CD4-positive, alpha-beta T cell (primary cell): ENCODE measurements around the gene CPEB1. TPM values are rescaled to one million over a fixed set of nuclear protein-coding genes. Genes with fewer than 3 reads are reported as not detected.

Experiments
- ATAC-seq: fragments of 200-7000 bp; cut with Tn5 transposase; one replicate; pipeline ENCODE4 v1.10.0; 2022; ENCODE audit warnings: mild to moderate bottlenecking; ENCODE audit not compliant: poor library complexity
- CTCF ChIA-PET: fragments of 350-600 bp; sonication (Branson Sonifier 250); formaldehyde crosslinking; loops from one replicate; lab custom pipeline; 2021; ENCODE audit warnings: antibody characterized with exemption, inconsistent platforms; lab: Charles Lee
- POLR2A ChIA-PET: fragments of 350-600 bp; sonication (Branson Sonifier 250); formaldehyde crosslinking; loops from one replicate; lab custom pipeline; 2021; ENCODE audit warnings: antibody characterized with exemption, inconsistent platforms; lab: Charles Lee
- DNase-seq, 14 experiments: peaks; one replicate each; pipeline ENCODE4 v3.0.0-alpha.2; 2013 to 2020; ENCODE audit warnings: mixed read lengths in 2 of 14
- H3K27ac ChIP-seq, 2 donors: one replicate each; pipeline versions ENCODE4 v1.5.1 to v1.7.0; 2013; ENCODE audit warnings: low read length in 2 of 2, low read depth in 1 of 2, mild to moderate bottlenecking in 1 of 2
- H3K27me3 ChIP-seq, 2 experiments: 1 replicate in 1 of 2; 2 replicates in 1 of 2; pipeline versions ENCODE4 v1.6.1 to v1.7.0; 2013; ENCODE audit warnings: low read length in 2 of 2, control low read depth in 1 of 2, mild to moderate bottlenecking in 1 of 2, moderate library complexity in 1 of 2; ENCODE audit not compliant: insufficient read depth in 2 of 2, control insufficient read depth in 1 of 2
- H3K36me3 ChIP-seq: one replicate; pipeline ENCODE4 v1.6.1; 2013; ENCODE audit warnings: low read length, control low read depth; ENCODE audit not compliant: insufficient read depth
- H3K4me1 ChIP-seq: one replicate; pipeline ENCODE4 v1.6.1; 2013; ENCODE audit warnings: low read length, control low read depth; ENCODE audit not compliant: insufficient read depth
- H3K4me3 ChIP-seq: one replicate; pipeline ENCODE4 v1.5.1; 2013; ENCODE audit warnings: mild to moderate bottlenecking, low read length, moderate library complexity
- H3K9me3 ChIP-seq, 2 experiments: 1 replicate in 1 of 2; 2 replicates in 1 of 2; pipeline versions ENCODE4 v1.6.1 to v1.7.0; 2013; ENCODE audit warnings: low read length in 2 of 2, mild to moderate bottlenecking in 2 of 2, control low read depth in 1 of 2, moderate library complexity in 1 of 2; ENCODE audit not compliant: control insufficient read depth in 1 of 2, insufficient read depth in 1 of 2
- H3K27ac Mint-ChIP-seq: one replicate; pipeline ENCODE4 v1.8.0; 2020; ENCODE audit warnings: mixed read lengths
- H3K27me3 Mint-ChIP-seq: one replicate; pipeline ENCODE4 v1.8.0; 2021; ENCODE audit warnings: mixed read lengths
- H3K36me3 Mint-ChIP-seq: one replicate; pipeline ENCODE4 v1.8.0; 2021; ENCODE audit warnings: low read depth, mixed read lengths
- H3K4me1 Mint-ChIP-seq: one replicate; pipeline ENCODE4 v1.8.0; 2021; ENCODE audit warnings: low read depth, mixed read lengths
- H3K4me3 Mint-ChIP-seq: one replicate; pipeline ENCODE4 v1.8.0; 2020; ENCODE audit warnings: mild to moderate bottlenecking, mixed read lengths
- H3K9me3 Mint-ChIP-seq: one replicate; pipeline ENCODE4 v1.8.0; 2020; ENCODE audit warnings: mixed read lengths
- intact Hi-C, 2 experiments: fragments of 100-400 bp; cut with DNase I in 1 of 2; cut with micrococcal nuclease in 1 of 2; formaldehyde crosslinking; loops; one replicate each; pipeline versions ENCODE4 v1.15.1 to v1.9.0; 2023 to 2025; cut with DNase I, micrococcal nuclease
- total RNA-seq, 174 experiments: library from RNA in 2 of 174; stranded (reverse) in 2 of 174; gene quantifications; one replicate each; pipeline ENCODE4 v1.2.3 and lab custom pipeline; 2021 to 2026
- TF ChIP-seq, protein P1 (sequence below): fragments of 200-600 bp; IDR thresholded peaks from one replicate; pipeline ENCODE4 v1.8.0; 2022; ENCODE audit warnings: antibody characterized with exemption, mild to moderate bottlenecking

Gene CPEB1
- total RNA-seq, 2 experiments from 2014 or later, result 0.19 to 0.61 TPM

- peaks cover 52% of the 10 kb centered on the region for H3K36me3 Mint-ChIP-seq
- intact Hi-C loops, result loop anchor here (1.0 to 5.0 kb wide), 9 partner anchors 209 to 1544 kb away; partner anchors contain the start of genes RAMAC (in 2 of the 2), WHAMM (in 2 of the 2), BTBD1 (in 1 of the 2) and C15orf40 (in 1 of the 2)
- H3K27ac Mint-ChIP-seq, result peak overlapping the region; percentile 97
- peak overlapping the region; percentile 99 for H3K4me3 Mint-ChIP-seq
- TF ChIP-seq, protein P1, sequence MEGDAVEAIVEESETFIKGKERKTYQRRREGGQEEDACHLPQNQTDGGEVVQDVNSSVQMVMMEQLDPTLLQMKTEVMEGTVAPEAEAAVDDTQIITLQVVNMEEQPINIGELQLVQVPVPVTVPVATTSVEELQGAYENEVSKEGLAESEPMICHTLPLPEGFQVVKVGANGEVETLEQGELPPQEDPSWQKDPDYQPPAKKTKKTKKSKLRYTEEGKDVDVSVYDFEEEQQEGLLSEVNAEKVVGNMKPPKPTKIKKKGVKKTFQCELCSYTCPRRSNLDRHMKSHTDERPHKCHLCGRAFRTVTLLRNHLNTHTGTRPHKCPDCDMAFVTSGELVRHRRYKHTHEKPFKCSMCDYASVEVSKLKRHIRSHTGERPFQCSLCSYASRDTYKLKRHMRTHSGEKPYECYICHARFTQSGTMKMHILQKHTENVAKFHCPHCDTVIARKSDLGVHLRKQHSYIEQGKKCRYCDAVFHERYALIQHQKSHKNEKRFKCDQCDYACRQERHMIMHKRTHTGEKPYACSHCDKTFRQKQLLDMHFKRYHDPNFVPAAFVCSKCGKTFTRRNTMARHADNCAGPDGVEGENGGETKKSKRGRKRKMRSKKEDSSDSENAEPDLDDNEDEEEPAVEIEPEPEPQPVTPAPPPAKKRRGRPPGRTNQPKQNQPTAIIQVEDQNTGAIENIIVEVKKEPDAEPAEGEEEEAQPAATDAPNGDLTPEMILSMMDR, result no peak
- Histone ChIP-seq H3K4me3 (peak overlapping the region; percentile 85), H3K9me3 (peaks cover 0 to 3% of the 10 kb centered on the region in 2 experiments), H3K27me3 (peaks cover 0 to 2% of the 10 kb centered on the region in 2 experiments), H3K4me1 (peaks cover 32% of the 10 kb centered on the region), H3K36me3 (peaks cover 30% of the 10 kb centered on the region), H3K27ac (peak overlapping the region; percentile 81 to 86)
- no peak for ATAC-seq
- CTCF ChIA-PET, result interaction anchor here (1.8 to 6.2 kb wide), 3 partner anchors 10 to 470 kb away, joined by 10 to 58 read pairs (median 11); partner anchors contain the start of genes C15orf40 and RAMAC
- H3K4me1 Mint-ChIP-seq, result peaks cover 39% of the 10 kb centered on the region
- POLR2A ChIA-PET, result interaction anchor here (1.1 to 3.4 kb wide), 13 partner anchors 10 to 526 kb away, joined by 3 to 54 read pairs (median 17); partner anchors contain the start of genes BTBD1, C15orf40, EFL1 and RAMAC
- DNase-seq, result peak in 2 of 14 experiments; percentile 6 to 43
- no peaks in the 10 kb centered on the region for H3K9me3 Mint-ChIP-seq
- H3K27me3 Mint-ChIP-seq, result no peaks in the 10 kb centered on the region
These were observed 106.2 kb downstream of the CPEB1 start for GRCh38 chr15:82540984-82541431.

- H3K36me3 ChIP-seq, result peaks cover 35% of the 10 kb centered on the region
- intact Hi-C loops, result loop anchor here (1.0 to 5.0 kb wide), 9 partner anchors 210 to 1543 kb away; partner anchors contain the start of genes RAMAC (in 2 of the 2), WHAMM (in 2 of the 2), BTBD1 (in 1 of the 2) and C15orf40 (in 1 of the 2)
- CTCF ChIA-PET, result interaction anchor here (0.6 to 6.2 kb wide), 8 partner anchors 9 to 471 kb away, joined by 3 to 58 read pairs (median 6); partner anchors contain the start of genes C15orf40, EFL1, RAMAC and SAXO2
These were observed 106.8 kb downstream of the CPEB1 start, which contains the start of gene RPS17 for GRCh38 chr15:82540055-82540983. TSS of gene RPS17 (minus strand) at chr15:82540457. CDS start at chr15:82540428, 29 bp downstream.

More at GRCh38 chr15:82540055-82540983, 106.8 kb downstream of the CPEB1 start, which contains the start of gene RPS17:
- Mint-ChIP-seq H3K9me3 (no peaks in the 10 kb centered on the region), H3K4me3 (peak within 1 kb of the TSS; percentile 99), H3K27me3 (no peaks in the 10 kb centered on the region), H3K4me1 (peaks cover 39% of the 10 kb centered on the region), H3K27ac (peak within 1 kb of the TSS; percentile 97), H3K36me3 (peaks cover 59% of the 10 kb centered on the region)
- POLR2A ChIA-PET, result interaction anchor here (1.0 to 3.4 kb wide), 14 partner anchors 10 to 527 kb away, joined by 3 to 54 read pairs (median 14); partner anchors contain the start of genes BTBD1, C15orf40, EFL1 and RAMAC
- H3K4me3 ChIP-seq, result peak within 1 kb of the TSS; percentile 85
- ATAC-seq (peak; percentile 91), DNase-seq (peak; percentile 96 to 99 (median 98))
- no peaks in the 10 kb centered on the region for H3K27me3 ChIP-seq
- peak within 1 kb of the TSS; percentile 81 to 86 for H3K27ac ChIP-seq
- peaks cover 0 to 3% of the 10 kb centered on the region in 2 experiments for H3K9me3 ChIP-seq
- peaks cover 32% of the 10 kb centered on the region for H3K4me1 ChIP-seq
- TF ChIP-seq, protein P1, result peak; percentile 99
